PC-9 (cell line): ENCODE data around the gene RAB24. TPM values are rescaled to one million over a fixed set of nuclear protein-coding genes. Genes with fewer than 3 reads are reported as not detected.
"Not testable (repeated sequence)": the region's sequence is repeated elsewhere in the genome, so short reads cannot be mapped to it uniquely, and the experiment has no call there.

Source experiments
- BruUV-seq: library from RNA; stranded (reverse); fragments of 400-500 nt; replicated peaks from 2 replicates; lab custom pipeline; 2021; lab: Mats Ljungman, UMichigan
- CTCF ChIA-PET: fragments of 300-600 bp; sonication (Branson Sonifier 250); formaldehyde crosslinking; loops from one replicate; lab custom pipeline; 2022; ENCODE audit warnings: antibody characterized with exemption; lab: Charles Lee
- POLR2A ChIA-PET: fragments of 300-600 bp; sonication (Branson Sonifier 250); formaldehyde crosslinking; loops from one replicate; lab custom pipeline; 2022; ENCODE audit warnings: antibody characterized with exemption; ENCODE audit not compliant: unreplicated experiment; lab: Charles Lee
- DNase-seq, 2 experiments: peaks; one replicate each; pipeline versions ENCODE4 v3.0.0 to v3.0.0-alpha.2; 2015 to 2022; ENCODE audit warnings: mixed read lengths in 1 of 2
- H2AFZ ChIP-seq: fragments of 200-600 bp; sonication (generic); 2 replicates; pipeline ENCODE4 v1.8.1; 2017; ENCODE audit warnings: antibody characterized with exemption
- H3F3A ChIP-seq: fragments of 200-600 bp; sonication (generic); 2 replicates; pipeline ENCODE4 v1.8.1; 2017; ENCODE audit warnings: antibody characterized with exemption, mild to moderate bottlenecking, low read depth; ENCODE audit not compliant: insufficient read depth
- H3K27ac ChIP-seq: fragments of 200-600 bp; sonication (generic); 2 replicates; pipeline ENCODE4 v1.6.1; 2016; ENCODE audit warnings: mixed run types
- H3K27me3 ChIP-seq: fragments of 200-600 bp; sonication (generic); 2 replicates; pipeline ENCODE4 v1.6.1; 2016; ENCODE audit warnings: low read depth, mixed run types; ENCODE audit not compliant: insufficient read depth
- H3K36me3 ChIP-seq: fragments of 200-600 bp; sonication (generic); 2 replicates; pipeline ENCODE4 v1.6.1; 2016; ENCODE audit warnings: low read depth, mixed run types
- H3K4me1 ChIP-seq: fragments of 200-600 bp; sonication (generic); replicated peaks from 2 replicates; pipeline ENCODE4 v1.6.1; 2016; ENCODE audit warnings: mixed run types; ENCODE audit not compliant: insufficient read depth
- H3K4me2 ChIP-seq: fragments of 200-600 bp; sonication (generic); 2 replicates; pipeline ENCODE4 v1.6.1; 2017; ENCODE audit warnings: mixed run types
- H3K4me3 ChIP-seq: fragments of 200-600 bp; sonication (generic); 2 replicates; pipeline ENCODE4 v1.6.1; 2016; ENCODE audit warnings: mixed run types
- H3K79me2 ChIP-seq: fragments of 200-600 bp; sonication (generic); 2 replicates; pipeline ENCODE4 v1.6.1; 2017; ENCODE audit warnings: low read depth, mixed run types
- H3K9me2 ChIP-seq: fragments of 200-600 bp; sonication (generic); 2 replicates; pipeline ENCODE4 v1.8.1; 2017; ENCODE audit warnings: mild to moderate bottlenecking; ENCODE audit not compliant: insufficient read depth
- H3K9me3 ChIP-seq: fragments of 200-600 bp; sonication (generic); 2 replicates; pipeline ENCODE4 v1.8.1; 2016; ENCODE audit warnings: low read depth; ENCODE audit not compliant: insufficient read depth
- H4K20me1 ChIP-seq: fragments of 200-600 bp; sonication (generic); 2 replicates; pipeline ENCODE4 v1.8.1; 2017; ENCODE audit not compliant: insufficient read depth
- EZH2 ChIP-seq: fragments of 200-600 bp; sonication (generic); IDR thresholded peaks from 2 replicates; pipeline ENCODE4 v1.8.0; 2017; ENCODE audit warnings: antibody characterized with exemption, low read depth
- intact Hi-C: fragments of 100-400 bp; cut with micrococcal nuclease; formaldehyde crosslinking; loops from one replicate; pipeline ENCODE4 v1.10.0; 2022; ENCODE audit not compliant: unreplicated experiment
- total RNA-seq: library from RNA; stranded (reverse); gene quantifications from 2 replicates; pipeline ENCODE4 v1.2.3, GENCODE V29; 2021
- TF ChIP-seq, protein P1 (sequence below): fragments of 200-600 bp; sonication (generic); conservative IDR thresholded peaks from 2 replicates; pipeline ENCODE4 v1.6.1; 2017; ENCODE audit warnings: mixed run types, antibody characterized with exemption, mild to moderate bottlenecking, moderate library complexity

RAB24 gene
- total RNA-seq, 1 experiment from 2014 or later: 16.9 TPM

- no peak overlapping the region for H3K4me2 ChIP-seq
- ChIA-PET POLR2A (no interaction called here), CTCF (interaction anchor here (0.7 kb wide), 1 partner anchor 71 kb away, joined by 6 read pairs; no protein-coding TSS in a partner anchor)
- DNase-seq: no peak
- H3F3A ChIP-seq: peaks cover 14% of the 10 kb centered on the region
- BruUV-seq: no TSS peak
- TF ChIP-seq, protein P1, sequence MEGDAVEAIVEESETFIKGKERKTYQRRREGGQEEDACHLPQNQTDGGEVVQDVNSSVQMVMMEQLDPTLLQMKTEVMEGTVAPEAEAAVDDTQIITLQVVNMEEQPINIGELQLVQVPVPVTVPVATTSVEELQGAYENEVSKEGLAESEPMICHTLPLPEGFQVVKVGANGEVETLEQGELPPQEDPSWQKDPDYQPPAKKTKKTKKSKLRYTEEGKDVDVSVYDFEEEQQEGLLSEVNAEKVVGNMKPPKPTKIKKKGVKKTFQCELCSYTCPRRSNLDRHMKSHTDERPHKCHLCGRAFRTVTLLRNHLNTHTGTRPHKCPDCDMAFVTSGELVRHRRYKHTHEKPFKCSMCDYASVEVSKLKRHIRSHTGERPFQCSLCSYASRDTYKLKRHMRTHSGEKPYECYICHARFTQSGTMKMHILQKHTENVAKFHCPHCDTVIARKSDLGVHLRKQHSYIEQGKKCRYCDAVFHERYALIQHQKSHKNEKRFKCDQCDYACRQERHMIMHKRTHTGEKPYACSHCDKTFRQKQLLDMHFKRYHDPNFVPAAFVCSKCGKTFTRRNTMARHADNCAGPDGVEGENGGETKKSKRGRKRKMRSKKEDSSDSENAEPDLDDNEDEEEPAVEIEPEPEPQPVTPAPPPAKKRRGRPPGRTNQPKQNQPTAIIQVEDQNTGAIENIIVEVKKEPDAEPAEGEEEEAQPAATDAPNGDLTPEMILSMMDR: no peak
- TF ChIP-seq EZH2: no peak
- intact Hi-C loops: no loop called here
- H3K27me3 ChIP-seq: no peaks in the 10 kb centered on the region
- no peak overlapping the region for H3K27ac ChIP-seq
- peaks cover 13% of the 10 kb centered on the region for H3K36me3 ChIP-seq
- peaks cover 37% of the 10 kb centered on the region for H4K20me1 ChIP-seq
- H3K4me1 ChIP-seq: peaks cover 15% of the 10 kb centered on the region
- H3K9me3 ChIP-seq: no peaks in the 10 kb centered on the region
- peaks cover 82% of the 10 kb centered on the region for H3K79me2 ChIP-seq
- H3K4me3 ChIP-seq: no peak overlapping the region
- H3K9me2 ChIP-seq: no peaks in the 10 kb centered on the region
- no peak overlapping the region for H2AFZ ChIP-seq
Observed at GRCh38 chr5:177344891-177345290, 41.4 kb upstream of the RAB24 start.

DNA sequence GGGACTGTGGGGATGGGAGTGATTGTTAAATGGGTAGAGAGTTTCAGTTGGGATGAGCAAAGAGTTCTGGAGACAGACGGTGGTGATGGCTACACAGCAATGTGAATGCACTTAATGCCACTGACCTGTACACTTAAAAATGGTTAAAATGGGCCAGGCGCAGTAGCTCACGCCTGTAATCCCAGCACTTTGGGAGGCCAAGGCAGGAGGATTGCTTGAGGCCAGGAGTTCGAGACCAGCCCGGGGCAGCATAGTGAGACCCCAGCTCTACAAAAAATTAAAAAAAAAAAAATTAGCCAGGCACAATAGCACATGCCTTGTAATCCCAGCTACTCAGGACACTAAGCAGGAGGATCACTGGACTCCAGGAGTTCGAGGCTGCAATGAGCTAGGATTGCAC is 40.3 kb upstream of the RAB24 start:
- intact Hi-C loops: no loop called here
- TF ChIP-seq EZH2: no peak
- TF ChIP-seq, protein P1: no peak
- Histone ChIP-seq H3K4me3 (no peak overlapping the region), H3K9me3 (no peaks in the 10 kb centered on the region), H3K36me3 (peaks cover 8% of the 10 kb centered on the region), H4K20me1 (peaks cover 47% of the 10 kb centered on the region), H3K4me2 (no peak overlapping the region), H3K9me2 (no peaks in the 10 kb centered on the region), H3K79me2 (peaks cover 75% of the 10 kb centered on the region), H3F3A (peaks cover 25% of the 10 kb centered on the region), H3K27ac (no peak overlapping the region), H3K27me3 (no peaks in the 10 kb centered on the region), H2AFZ (no peak overlapping the region), H3K4me1 (peaks cover 17% of the 10 kb centered on the region)
- CTCF ChIA-PET: no interaction called here
- no peak for DNase-seq
- BruUV-seq: no TSS peak
- POLR2A ChIA-PET: no interaction called here

DNA sequence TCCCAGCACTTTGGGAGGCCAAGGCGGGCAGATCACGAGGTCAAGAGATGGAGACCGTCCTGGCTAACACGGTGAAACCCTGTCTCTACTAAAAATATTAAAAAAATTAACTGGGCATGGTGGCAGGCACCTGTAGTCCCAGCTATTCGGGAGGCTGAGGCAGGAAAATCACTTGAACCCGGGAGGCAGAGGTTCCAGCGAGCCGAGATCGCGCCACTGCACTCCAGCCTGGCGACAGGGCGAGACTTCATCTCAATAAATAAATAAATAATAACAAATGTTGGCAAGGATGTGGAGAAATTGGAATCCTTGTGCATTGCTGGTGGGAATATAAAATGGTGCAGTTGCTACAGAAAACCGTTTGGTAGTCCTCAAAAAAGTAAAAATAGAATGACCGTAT is 39.5 kb upstream of the RAB24 start:
- H2AFZ ChIP-seq, H3K36me3 ChIP-seq, BruUV-seq, DNase-seq, H3K4me2 ChIP-seq, H3K9me3 ChIP-seq, POLR2A ChIA-PET, intact Hi-C loops, H3K27me3 ChIP-seq, CTCF ChIA-PET, H3K9me2 ChIP-seq, H3K4me3 ChIP-seq, H3K27ac ChIP-seq: not testable (repeated sequence)
- Histone ChIP-seq H4K20me1 (peaks cover 51% of the 10 kb centered on the region), H3K4me1 (peaks cover 18% of the 10 kb centered on the region), H3F3A (peaks cover 28% of the 10 kb centered on the region), H3K79me2 (peaks cover 71% of the 10 kb centered on the region)

DNA sequence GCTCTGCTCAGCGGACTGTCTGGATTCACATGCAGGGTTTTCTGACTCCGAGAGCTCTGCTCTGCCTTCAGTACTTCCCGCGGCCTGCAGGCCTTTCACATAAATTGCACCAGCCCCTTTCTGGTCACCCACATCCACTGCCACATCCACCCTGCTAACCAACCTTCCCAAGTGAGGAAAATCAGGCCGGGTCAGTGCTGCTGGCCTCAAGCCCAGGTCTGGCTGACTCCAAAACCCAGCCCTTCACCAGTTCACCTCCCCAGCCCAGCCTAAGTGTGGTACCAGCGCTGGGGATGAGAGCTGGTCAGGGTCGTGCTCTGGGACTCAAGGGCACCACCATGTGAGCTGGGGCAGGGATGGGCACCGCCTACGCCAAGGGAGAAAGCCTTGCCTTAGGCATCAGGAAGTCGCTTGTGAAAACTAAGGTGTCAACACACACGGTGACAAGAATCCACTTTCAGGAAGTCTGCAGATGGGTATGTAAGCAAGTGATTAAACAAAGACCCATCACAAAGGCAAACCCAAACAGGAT is 35.7 kb upstream of the RAB24 start:
- H3K4me2 ChIP-seq: peak overlapping the region; percentile 16
- ChIA-PET CTCF (no interaction called here), POLR2A (no interaction called here)
- peaks cover 40% of the 10 kb centered on the region for H3K79me2 ChIP-seq
- H4K20me1 ChIP-seq: peaks cover 28% of the 10 kb centered on the region
- H3K9me3 ChIP-seq: no peaks in the 10 kb centered on the region
- peaks cover 20% of the 10 kb centered on the region for H3F3A ChIP-seq
- intact Hi-C loops: no loop called here
- H3K27ac ChIP-seq: no peak overlapping the region; the same call in 1 of the 2 replicates
- H3K27me3 ChIP-seq: no peaks in the 10 kb centered on the region
- H2AFZ ChIP-seq: no peak overlapping the region
- peak; percentile 70 to 91 for DNase-seq
- H3K4me3 ChIP-seq: no peak overlapping the region
- H3K36me3 ChIP-seq: peaks cover 20% of the 10 kb centered on the region
- no TSS peak for BruUV-seq
- peaks cover 18% of the 10 kb centered on the region for H3K4me1 ChIP-seq
- no peak for TF ChIP-seq EZH2
- TF ChIP-seq, protein P1: no peak
- no peaks in the 10 kb centered on the region for H3K9me2 ChIP-seq
